Gastroesophageal sphincter (tissue), 4 donors: ENCODE data around the gene SAMD4A. TPM values are rescaled to one million over a fixed set of nuclear protein-coding genes. Genes with fewer than 3 reads are reported as not detected.

Source experiments
- ATAC-seq: fragments of 150-250 bp; one replicate; pipeline ENCODE4 v1.9.1; 2016; ENCODE audit warnings: mild to moderate bottlenecking, moderate library complexity
- H3K27ac ChIP-seq, 4 donors: fragments of 200-600 bp; sonication (generic) in 3 of 4; 1 replicate in 3 of 4; 2 replicates in 1 of 4; pipeline ENCODE4 v1.5.1; 2016 to 2019
- H3K27me3 ChIP-seq: fragments of 200-600 bp; sonication (generic); one replicate; pipeline ENCODE4 v1.5.1; 2019
- H3K36me3 ChIP-seq, 2 donors: fragments of 200-600 bp; sonication (generic); one replicate each; pipeline ENCODE4 v1.5.1; 2019; ENCODE audit warnings: control low read depth in 1 of 2
- H3K4me1 ChIP-seq, 3 donors: fragments of 200-600 bp; sonication (generic); 1 replicate in 2 of 3; 2 replicates in 1 of 3; pipeline ENCODE4 v1.5.1; 2016 to 2019; ENCODE audit warnings: control low read depth in 2 of 3
- H3K4me3 ChIP-seq, 2 donors: fragments of 200-600 bp; sonication (generic); one replicate each; pipeline ENCODE4 v1.5.1; 2019; ENCODE audit warnings: mild to moderate bottlenecking in 1 of 2, moderate library complexity in 1 of 2
- H3K9me3 ChIP-seq, 3 donors: fragments of 200-600 bp; sonication (generic); one replicate each; pipeline ENCODE4 v1.5.1; 2017 to 2019; ENCODE audit warnings: control low read depth in 2 of 3
- EP300 ChIP-seq: sonication (generic); formaldehyde crosslinking; IDR thresholded peaks from one replicate; pipeline ENCODE4 v1.6.1; 2017; ENCODE audit warnings: antibody characterized with exemption, mild to moderate bottlenecking
- POLR2A ChIP-seq, 2 donors: fragments of 450-650 bp; IDR thresholded peaks; one replicate each; pipeline ENCODE4 v1.6.1; 2017; ENCODE audit warnings: antibody characterized with exemption in 2 of 2, mild to moderate bottlenecking in 2 of 2, moderate library complexity in 1 of 2
- POLR2AphosphoS5 ChIP-seq: sonication (generic); formaldehyde crosslinking; IDR thresholded peaks from one replicate; pipeline ENCODE4 v1.6.1; 2017; ENCODE audit warnings: antibody characterized with exemption
- WGBS, 2 donors: methylation state at CpG; one replicate each; pipeline ENCODE4 v1.1.5; 2018; ENCODE audit warnings: low coverage in 1 of 2; 5-methylcytosine and 5-hydroxymethylcytosine counted together
- total RNA-seq, 4 donors: library from RNA; depleted of rRNA; stranded (reverse); fragments of >200 nt; gene quantifications; one replicate each; pipeline ENCODE4 v1.1.0, GENCODE V29; 2016
- TF ChIP-seq, protein P1 (sequence below), 4 experiments: fragments of 200-600 bp in 2 of 4; fragments of 450-650 bp in 2 of 4; sonication (generic) in 1 of 4; IDR thresholded peaks; one replicate each; pipeline ENCODE4 v1.5.1; 2017 to 2019; ENCODE audit warnings: antibody characterized with exemption in 4 of 4, mild to moderate bottlenecking in 2 of 4, moderate library complexity in 2 of 4

Gene SAMD4A
- total RNA-seq, 4 donors from 2014 or later = 65.2 to 163 (median 89.7) TPM

DNA sequence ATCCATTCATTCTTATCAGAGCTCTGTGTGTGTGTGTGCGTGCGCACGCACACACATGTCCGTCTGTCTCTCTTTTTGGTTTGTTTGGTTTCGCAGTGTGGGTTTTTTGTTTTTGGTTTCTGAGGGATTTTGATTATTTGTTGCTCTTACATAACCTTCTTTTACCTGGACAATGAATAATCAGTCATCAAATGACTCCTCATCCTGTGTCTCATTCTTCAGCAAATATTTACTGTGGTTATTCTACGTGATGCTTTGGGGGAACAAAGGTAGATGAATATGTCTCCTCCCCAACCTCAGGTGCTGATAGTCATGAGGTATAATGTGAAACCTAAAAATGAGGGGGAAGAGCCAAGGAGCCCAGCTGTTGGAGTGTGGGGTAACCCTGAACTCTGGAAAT lies 92.4 kb downstream of the SAMD4A start:
- Histone ChIP-seq H3K9me3 (no peaks in the 10 kb centered on the region), H3K27me3 (no peaks in the 10 kb centered on the region), H3K4me1 (peaks cover 0 to 35% (median 5%) of the 10 kb centered on the region in 3 donors), H3K36me3 (no peaks in the 10 kb centered on the region), H3K27ac (no peak overlapping the region), H3K4me3 (no peak overlapping the region)
- WGBS, 2 donors = 79 to 83% methylated on average over 6 of the region's 6 CpGs
- TF ChIP-seq POLR2A (IDR thresholded peaks at IDR 0.05) = no peak
- TF ChIP-seq POLR2AphosphoS5 = no peak
- TF ChIP-seq EP300 = no peak
- TF ChIP-seq, protein P1, sequence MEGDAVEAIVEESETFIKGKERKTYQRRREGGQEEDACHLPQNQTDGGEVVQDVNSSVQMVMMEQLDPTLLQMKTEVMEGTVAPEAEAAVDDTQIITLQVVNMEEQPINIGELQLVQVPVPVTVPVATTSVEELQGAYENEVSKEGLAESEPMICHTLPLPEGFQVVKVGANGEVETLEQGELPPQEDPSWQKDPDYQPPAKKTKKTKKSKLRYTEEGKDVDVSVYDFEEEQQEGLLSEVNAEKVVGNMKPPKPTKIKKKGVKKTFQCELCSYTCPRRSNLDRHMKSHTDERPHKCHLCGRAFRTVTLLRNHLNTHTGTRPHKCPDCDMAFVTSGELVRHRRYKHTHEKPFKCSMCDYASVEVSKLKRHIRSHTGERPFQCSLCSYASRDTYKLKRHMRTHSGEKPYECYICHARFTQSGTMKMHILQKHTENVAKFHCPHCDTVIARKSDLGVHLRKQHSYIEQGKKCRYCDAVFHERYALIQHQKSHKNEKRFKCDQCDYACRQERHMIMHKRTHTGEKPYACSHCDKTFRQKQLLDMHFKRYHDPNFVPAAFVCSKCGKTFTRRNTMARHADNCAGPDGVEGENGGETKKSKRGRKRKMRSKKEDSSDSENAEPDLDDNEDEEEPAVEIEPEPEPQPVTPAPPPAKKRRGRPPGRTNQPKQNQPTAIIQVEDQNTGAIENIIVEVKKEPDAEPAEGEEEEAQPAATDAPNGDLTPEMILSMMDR (IDR thresholded peaks at IDR 0.05) = no peak
- ATAC-seq = no peak

GRCh38 chr14:54660604-54661111 lies 93.7 kb downstream of the SAMD4A start:
- no peaks in the 10 kb centered on the region for H3K36me3 ChIP-seq
- peaks cover 0 to 26% (median 0%) of the 10 kb centered on the region in 3 donors for H3K4me1 ChIP-seq
- TF ChIP-seq, protein P1 (IDR thresholded peaks at IDR 0.05) = no peak
- TF ChIP-seq POLR2AphosphoS5 (no peak), POLR2A (IDR thresholded peaks at IDR 0.05) (no peak), EP300 (no peak)
- no peaks in the 10 kb centered on the region for H3K9me3 ChIP-seq
- WGBS, 2 donors = 13 to 61% methylated on average over 1 to 4 of the region's 4 CpGs
- no peaks in the 10 kb centered on the region for H3K27me3 ChIP-seq
- ATAC-seq = no peak
- H3K27ac ChIP-seq = no peak overlapping the region
- H3K4me3 ChIP-seq = no peak overlapping the region

DNA sequence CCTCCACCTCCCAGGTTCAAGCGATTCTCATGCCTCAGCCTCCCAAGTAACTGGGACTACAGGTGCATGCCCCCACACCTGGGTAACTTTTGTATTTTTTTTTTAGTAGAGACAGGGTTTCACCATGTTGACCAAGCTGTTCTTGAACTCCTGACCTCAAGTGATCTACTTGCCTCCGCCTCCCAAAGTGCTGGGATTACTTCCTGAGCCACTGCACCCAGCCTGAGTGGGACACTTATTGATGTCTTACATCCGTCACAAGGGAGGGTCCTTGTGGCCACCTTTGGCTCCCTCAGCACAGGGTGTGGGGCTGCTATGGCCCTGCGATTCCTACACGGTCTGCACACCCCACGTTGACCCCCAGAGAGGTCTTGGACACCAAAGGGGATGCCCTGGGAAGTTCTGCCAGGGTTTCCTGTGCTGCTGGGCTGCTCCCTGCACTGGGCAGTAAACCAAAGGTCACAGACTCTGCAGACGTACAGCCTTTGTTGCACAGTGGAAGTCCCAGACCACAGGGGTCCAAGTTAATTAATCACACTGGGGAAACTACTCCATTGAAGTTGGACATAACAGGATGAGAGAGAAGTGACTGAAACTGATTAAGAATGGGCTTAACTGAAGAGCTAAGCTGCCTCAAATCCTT lies 95.7 kb downstream of the SAMD4A start:
- Histone ChIP-seq H3K9me3 (no peaks in the 10 kb centered on the region), H3K4me1 (peaks cover 0 to 26% (median 0%) of the 10 kb centered on the region in 3 donors), H3K27ac (no peak overlapping the region), H3K4me3 (no peak overlapping the region), H3K36me3 (no peaks in the 10 kb centered on the region), H3K27me3 (no peaks in the 10 kb centered on the region)
- ATAC-seq = no peak
- TF ChIP-seq POLR2AphosphoS5 = no peak
- TF ChIP-seq, protein P1 (IDR thresholded peaks at IDR 0.05) = no peak
- TF ChIP-seq POLR2A (IDR thresholded peaks at IDR 0.05) = no peak
- no peak for TF ChIP-seq EP300
- 58 to 100% methylated on average over 1 to 2 of the region's 7 CpGs for WGBS, 2 donors

- ATAC-seq = no peak
- Histone ChIP-seq H3K36me3 (no peaks in the 10 kb centered on the region), H3K4me3 (no peak overlapping the region), H3K27ac (no peak overlapping the region), H3K27me3 (no peaks in the 10 kb centered on the region), H3K9me3 (no peaks in the 10 kb centered on the region), H3K4me1 (peaks cover 0 to 44% (median 0%) of the 10 kb centered on the region in 3 donors)
- TF ChIP-seq, protein P1 (IDR thresholded peaks at IDR 0.05) = no peak
- TF ChIP-seq POLR2A (IDR thresholded peaks at IDR 0.05) (no peak), EP300 (no peak), POLR2AphosphoS5 (no peak)
- 78 to 86% methylated on average over 2 of the region's 2 CpGs for WGBS, 2 donors
These were observed 98.0 kb downstream of the SAMD4A start for GRCh38 chr14:54664961-54665360.

DNA sequence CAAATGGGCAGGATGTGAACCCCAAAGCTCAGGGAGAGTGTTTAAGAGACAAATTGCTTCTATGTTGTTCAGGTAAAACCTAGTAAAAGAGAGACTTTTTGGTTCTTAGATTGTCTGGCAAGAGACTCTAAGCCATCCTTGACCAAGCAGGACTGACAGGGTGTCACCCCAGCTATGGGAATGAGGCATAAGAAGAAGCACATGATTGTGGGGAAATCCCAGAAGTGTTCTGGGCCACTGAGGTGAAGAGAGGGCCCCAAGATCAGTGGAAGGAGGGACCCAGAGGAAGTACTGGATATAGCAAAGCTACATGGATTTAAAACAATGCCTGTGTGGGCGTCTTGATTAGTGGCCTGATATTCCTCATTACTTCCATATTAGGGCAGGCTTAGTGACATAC lies 99.0 kb downstream of the SAMD4A start:
- no peak overlapping the region for H3K27ac ChIP-seq
- no peaks in the 10 kb centered on the region for H3K36me3 ChIP-seq
- ATAC-seq = no peak
- TF ChIP-seq, protein P1 (IDR thresholded peaks at IDR 0.05) = no peak
- TF ChIP-seq EP300 (no peak), POLR2AphosphoS5 (no peak), POLR2A (IDR thresholded peaks at IDR 0.05) (no peak)
- no peaks in the 10 kb centered on the region for H3K9me3 ChIP-seq
- H3K4me3 ChIP-seq = no peak overlapping the region
- H3K4me1 ChIP-seq = peaks cover 0 to 44% (median 3%) of the 10 kb centered on the region in 3 donors
- WGBS, 2 donors = 100% methylated on average over 1 of the region's 1 CpG; no CpG with 5 or more reads in 1 of the 2 donors
- no peaks in the 10 kb centered on the region for H3K27me3 ChIP-seq
